Germinal center (tissue), 1 donor: Measurements from ENCODE around the gene LYZL1.
"Not testable (repeated sequence)": the region's sequence is repeated elsewhere in the genome, so short reads cannot be mapped to it uniquely, and the experiment has no call there.

Experiments used
- DNase-seq: peaks from one replicate; pipeline ENCODE4 v3.0.0; 2012; ENCODE audit warnings: mixed read lengths, low spot score

LYZL1 gene

GRCh38 chr10:29308142-29308541, 19.3 kb downstream of the LYZL1 start:
- DNase-seq = not testable (repeated sequence)

GRCh38 chr10:29309465-29309864, 20.6 kb downstream of the LYZL1 start:
- no peak for DNase-seq

- not testable (repeated sequence) for DNase-seq
These were observed 21.6 kb downstream of the LYZL1 start for GRCh38 chr10:29310463-29310862.

GRCh38 chr10:29313071-29313470, 24.2 kb downstream of the LYZL1 start:
- no peak for DNase-seq

- DNase-seq = no peak
These were observed 25.9 kb downstream of the LYZL1 start for GRCh38 chr10:29314726-29315125.

GRCh38 chr10:29315814-29316213, 26.9 kb downstream of the LYZL1 start:
- no peak for DNase-seq

- DNase-seq = no peak
These were observed 27.6 kb downstream of the LYZL1 start for GRCh38 chr10:29316308-29317026.

- no peak for DNase-seq
These were observed 28.2 kb downstream of the LYZL1 start for GRCh38 chr10:29317027-29317420.

DNA sequence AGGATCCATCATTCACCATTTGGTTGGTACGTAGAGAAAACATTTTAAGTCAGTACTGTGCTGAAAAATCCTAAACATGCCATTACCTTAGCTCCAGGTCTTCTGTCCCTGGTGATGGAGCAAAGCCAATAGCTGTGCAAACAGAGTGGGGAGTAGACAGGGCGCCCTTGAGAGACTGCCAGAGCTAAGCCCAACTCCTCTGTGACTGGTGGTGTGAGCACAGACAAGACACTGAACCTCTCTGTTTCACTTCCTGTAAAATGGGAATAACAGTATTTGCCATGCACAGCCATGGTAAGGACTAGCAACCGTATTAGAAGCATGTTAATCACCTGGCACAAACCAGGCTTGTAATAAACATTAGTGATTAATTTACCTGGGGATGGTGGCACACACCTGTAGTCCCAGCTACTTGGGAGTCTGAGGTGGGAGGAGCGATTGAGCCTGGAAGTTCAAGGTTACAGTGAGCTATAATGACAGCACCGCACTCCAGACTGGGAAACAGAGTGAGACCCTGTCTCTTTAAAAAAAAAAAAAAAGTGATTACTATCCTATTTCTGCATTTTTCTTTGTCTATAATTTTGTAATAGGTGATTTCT, 28.7 kb downstream of the LYZL1 start:
- DNase-seq = peak; percentile 10

- not testable (repeated sequence) for DNase-seq
These were observed 29.5 kb downstream of the LYZL1 start for GRCh38 chr10:29318141-29319071.

DNA sequence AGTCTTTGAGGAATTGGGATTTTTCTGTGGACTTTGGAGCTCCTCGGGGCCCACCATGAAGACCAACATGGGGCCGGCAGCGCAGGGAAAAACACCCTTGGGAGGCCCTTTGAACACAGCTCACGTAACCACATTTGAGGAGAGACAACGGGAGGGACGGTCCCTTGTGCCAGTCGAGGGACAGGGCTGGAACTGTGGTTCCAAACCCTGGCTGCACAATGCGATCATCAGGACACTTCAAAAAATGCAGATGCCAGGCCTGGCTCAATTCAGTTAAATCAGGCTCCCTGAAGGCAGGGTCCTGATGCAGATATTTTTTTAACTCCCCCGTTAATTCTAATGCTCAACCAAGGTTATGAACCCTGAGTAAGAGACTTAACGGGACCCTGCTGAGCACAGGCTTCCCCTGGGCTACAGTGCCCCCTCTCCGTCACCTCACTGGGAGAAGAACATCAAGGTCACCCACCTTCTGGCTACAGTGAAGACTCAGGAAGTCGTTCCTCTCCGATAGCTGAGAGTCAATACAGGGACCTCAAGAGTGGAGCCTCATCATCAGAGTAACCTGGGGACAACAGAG, 30.4 kb downstream of the LYZL1 start:
- no peak for DNase-seq

DNA sequence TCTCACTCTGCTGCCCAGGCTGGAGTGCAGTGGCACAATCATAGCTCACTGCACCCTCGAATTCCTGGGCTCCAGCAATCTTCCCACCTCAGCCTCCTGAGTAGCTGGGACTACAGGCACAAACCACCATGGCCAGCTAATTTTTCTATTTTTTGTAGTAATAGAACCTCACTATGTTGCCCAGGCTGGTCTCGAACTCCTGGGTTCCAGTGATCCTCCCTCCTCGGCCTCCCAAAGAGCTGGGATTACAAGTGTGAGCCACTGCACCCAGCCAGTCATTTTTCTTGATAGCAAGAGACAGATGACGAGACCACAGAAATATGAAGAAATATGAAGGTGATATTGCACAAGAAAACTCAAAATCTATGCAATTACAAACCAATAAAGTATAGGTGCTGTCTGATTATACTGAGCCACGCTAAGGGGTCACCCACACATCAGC, 31.8 kb downstream of the LYZL1 start:
- not testable (repeated sequence) for DNase-seq

DNA sequence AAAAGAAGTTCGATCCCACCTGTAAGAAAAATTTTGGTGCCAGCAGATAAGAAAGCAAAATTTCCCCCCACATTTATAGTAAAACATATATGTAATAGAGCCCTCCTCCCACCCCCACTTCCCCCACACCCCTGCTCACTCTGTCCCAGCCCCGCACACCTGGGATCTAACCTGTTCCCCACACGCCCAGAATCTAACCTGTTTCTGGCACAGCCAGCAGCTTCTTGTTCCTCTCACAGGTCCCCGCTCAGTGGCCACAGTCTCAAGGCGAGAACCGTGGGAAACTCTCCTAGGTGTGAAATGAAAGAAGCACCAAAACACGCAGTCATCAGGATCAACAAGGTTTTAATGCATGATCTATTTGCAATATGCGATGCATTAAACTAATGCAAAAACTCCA, 32.8 kb downstream of the LYZL1 start:
- DNase-seq = no peak

GRCh38 chr10:29322918-29323317, 34.0 kb downstream of the LYZL1 start:
- DNase-seq = no peak

GRCh38 chr10:29323367-29323766, 34.5 kb downstream of the LYZL1 start:
- no peak for DNase-seq

GRCh38 chr10:29324220-29324841, 35.5 kb downstream of the LYZL1 start:
- no peak for DNase-seq

DNA sequence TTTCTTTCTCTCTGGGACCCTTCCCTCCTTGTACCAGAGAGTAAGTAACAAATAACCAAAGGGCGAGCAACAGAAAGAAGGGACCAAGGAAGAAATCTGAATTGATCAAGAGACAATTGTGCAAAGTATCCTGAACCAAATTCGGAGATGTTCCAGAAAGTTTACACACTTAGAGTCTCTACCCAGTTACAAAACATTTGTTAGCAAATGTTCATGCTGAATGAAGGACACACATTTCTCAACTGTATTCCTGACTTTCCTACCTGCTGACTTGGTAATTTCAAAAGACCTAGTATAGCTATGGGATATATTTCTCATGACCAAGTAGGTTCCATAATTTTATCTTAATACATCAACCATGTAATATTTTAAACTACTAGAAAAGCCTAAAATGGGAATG, 37.4 kb downstream of the LYZL1 start:
- DNase-seq = no peak

DNA sequence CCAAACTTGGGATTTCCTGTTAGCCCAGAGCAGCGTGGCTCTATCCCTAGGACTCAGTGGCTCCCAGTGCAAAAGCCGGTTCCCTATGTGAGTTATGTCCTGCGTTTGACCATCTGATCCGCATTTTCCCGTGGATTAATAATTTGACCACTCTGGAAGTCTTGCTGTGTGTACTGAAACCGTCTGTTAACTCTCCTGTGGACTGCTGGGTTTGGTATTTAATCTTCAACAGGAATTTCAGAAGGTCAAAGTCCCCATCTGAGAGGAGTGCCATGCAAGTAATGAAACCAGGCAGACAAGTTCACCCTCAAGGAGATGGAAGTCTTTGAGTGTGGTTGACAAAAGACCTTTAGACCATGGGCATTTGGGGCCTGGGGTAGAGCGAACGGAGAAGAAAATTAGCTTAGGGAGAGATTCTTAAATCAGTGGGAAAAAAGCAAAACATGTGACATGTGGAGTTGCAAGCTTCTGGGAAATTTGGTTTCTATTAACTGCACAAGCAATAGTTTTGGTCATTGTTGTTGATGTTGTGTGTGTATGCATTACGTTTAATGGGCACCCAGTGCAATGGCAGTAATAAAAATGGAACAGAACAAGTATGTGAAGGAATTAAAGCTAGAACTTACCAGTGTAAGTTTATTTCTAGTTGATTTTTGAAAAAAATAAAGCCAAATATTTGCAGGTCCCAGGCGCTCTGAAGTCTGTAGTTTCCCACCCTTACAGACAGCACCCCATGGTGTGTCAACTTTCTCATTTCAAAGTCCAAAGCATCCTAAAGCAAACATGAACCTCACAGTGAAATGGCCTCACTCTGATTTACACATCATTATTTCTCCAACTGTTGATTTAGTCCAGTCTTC, 38.2 kb downstream of the LYZL1 start:
- no peak for DNase-seq

DNA sequence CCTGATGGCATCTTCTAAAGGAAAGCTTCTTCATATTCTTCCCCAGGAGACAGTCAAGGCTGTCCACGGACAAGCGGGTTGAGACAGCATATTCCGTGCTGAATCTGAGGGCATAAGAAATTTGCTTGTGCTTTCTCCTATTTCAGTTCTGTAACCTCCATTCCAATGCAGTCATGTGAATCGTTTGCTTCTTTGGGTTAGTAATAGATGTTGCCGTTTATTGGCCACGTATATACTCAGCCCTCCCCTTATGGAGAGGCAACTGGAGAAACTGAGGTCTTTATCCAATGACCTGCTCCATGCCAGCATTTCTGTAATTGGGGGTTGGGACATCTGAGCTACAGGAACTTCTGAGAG, 38.9 kb downstream of the LYZL1 start:
- DNase-seq = no peak

DNA sequence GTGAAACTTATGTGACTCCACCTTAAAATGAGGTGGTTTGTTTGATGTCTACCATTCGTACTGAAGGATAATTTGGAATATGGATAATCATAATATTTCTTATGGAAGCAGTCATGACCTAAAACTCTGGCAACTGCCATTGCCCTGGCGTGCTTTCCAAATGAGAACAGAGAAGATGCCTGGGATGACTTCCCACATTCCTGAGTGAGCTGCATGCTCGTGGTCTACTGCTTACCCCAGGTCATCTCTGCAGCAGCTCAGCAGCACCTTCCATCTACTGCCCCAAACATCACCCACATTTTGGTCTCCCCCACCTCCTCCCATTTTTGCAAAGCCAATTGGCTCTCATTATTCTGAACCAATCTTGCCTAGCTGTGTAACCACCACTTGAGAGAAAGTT, 40.1 kb downstream of the LYZL1 start:
- no peak for DNase-seq

GRCh38 chr10:29329420-29329819, 40.5 kb downstream of the LYZL1 start:
- no peak for DNase-seq
